ENCODE measurements around the gene CLBA1. TPM values are rescaled to one million over a fixed set of nuclear protein-coding genes. Genes with fewer than 3 reads are reported as not detected.

The CLBA1 gene
- total and polyA plus RNA-seq, 9 of the 15 experiments (the other 6 are each of a cell fraction or from before 2014, with no cell fraction given) = 0.04 to 3.9 (median 2.6) TPM

DNA sequence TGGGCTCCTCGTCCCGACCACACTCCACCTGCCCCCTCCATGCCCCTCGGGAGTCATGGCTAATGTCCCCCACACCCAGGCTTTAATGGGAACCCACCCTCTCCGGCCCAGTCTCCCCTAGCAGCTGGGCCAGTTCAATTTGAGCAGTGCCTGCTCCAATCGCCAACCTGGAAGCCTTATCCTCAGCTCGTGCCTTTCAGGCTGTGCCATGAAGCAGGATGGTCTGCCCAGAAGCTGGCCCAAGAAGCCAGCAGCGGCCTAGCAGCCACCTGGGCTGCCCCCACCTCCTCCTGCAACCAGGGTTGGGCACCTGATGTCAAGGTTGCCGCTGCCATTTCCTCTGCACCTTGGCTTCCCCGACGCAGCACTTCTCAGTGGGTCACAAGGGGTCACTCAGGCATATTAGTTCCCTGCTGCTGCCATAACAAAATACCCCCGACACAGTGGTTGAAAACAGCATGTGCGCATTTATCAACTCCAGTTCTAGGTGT is 2.3 kb upstream of the CLBA1 start (continued):
- no peak for TF ChIP-seq RERE (CRISPR knock-in tag; IDR thresholded peaks at IDR 0.05; ENCODE audit: borderline replicate concordance)
- TF ChIP-seq BRD9 (IDR thresholded peaks at IDR 0.05; ENCODE audit: low read depth, partially characterized antibody) = no peak
- no peak for TF ChIP-seq ZNF707 (CRISPR knock-in tag; conservative IDR thresholded peaks at IDR 0.05)
- no peak for TF ChIP-seq PHB2 (IDR thresholded peaks at IDR 0.05; ENCODE audit: low read depth)
- TF ChIP-seq ZNF785 (CRISPR knock-in tag; IDR thresholded peaks at IDR 0.05) = no peak
- no peak for TF ChIP-seq RNF2 (IDR thresholded peaks at IDR 0.05)
- TF ChIP-seq, protein P1, sequence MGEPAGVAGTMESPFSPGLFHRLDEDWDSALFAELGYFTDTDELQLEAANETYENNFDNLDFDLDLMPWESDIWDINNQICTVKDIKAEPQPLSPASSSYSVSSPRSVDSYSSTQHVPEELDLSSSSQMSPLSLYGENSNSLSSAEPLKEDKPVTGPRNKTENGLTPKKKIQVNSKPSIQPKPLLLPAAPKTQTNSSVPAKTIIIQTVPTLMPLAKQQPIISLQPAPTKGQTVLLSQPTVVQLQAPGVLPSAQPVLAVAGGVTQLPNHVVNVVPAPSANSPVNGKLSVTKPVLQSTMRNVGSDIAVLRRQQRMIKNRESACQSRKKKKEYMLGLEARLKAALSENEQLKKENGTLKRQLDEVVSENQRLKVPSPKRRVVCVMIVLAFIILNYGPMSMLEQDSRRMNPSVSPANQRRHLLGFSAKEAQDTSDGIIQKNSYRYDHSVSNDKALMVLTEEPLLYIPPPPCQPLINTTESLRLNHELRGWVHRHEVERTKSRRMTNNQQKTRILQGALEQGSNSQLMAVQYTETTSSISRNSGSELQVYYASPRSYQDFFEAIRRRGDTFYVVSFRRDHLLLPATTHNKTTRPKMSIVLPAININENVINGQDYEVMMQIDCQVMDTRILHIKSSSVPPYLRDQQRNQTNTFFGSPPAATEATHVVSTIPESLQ (CRISPR knock-in tag; IDR thresholded peaks at IDR 0.05) = no peak
- TF ChIP-seq TCF3 (CRISPR knock-in tag; IDR thresholded peaks at IDR 0.05) = no peak

Data from K562 (cell line).